ENCODE measurements around the gene SZT2.

SZT2 gene

GRCh38 chr1:43441894-43442637, 52.4 kb downstream of the SZT2 start:
- no peak for DNase-seq (ENCODE audit: low read depth)

- DNase-seq (ENCODE audit: low read depth) = no peak
Observed at GRCh38 chr1:43442756-43443155, 53.1 kb downstream of the SZT2 start.

GRCh38 chr1:43443197-43443946, 53.7 kb downstream of the SZT2 start:
- no peak for DNase-seq (ENCODE audit: low read depth)

- no peak for DNase-seq (ENCODE audit: low read depth)
Observed at GRCh38 chr1:43444151-43444828, 54.6 kb downstream of the SZT2 start.

GRCh38 chr1:43444836-43445235, 55.1 kb downstream of the SZT2 start:
- no peak for DNase-seq (ENCODE audit: low read depth)

- DNase-seq (ENCODE audit: low read depth) = no peak
Observed at GRCh38 chr1:43445606-43446387, 56.1 kb downstream of the SZT2 start.

- no peak for DNase-seq (ENCODE audit: low read depth)
Observed at GRCh38 chr1:43446388-43446740, 56.7 kb downstream of the SZT2 start.

GRCh38 chr1:43446881-43447835, 57.5 kb downstream of the SZT2 start:
- DNase-seq (ENCODE audit: low read depth) = no peak

GRCh38 chr1:43447891-43448708, 58.4 kb downstream of the SZT2 start:
- no peak for DNase-seq (ENCODE audit: low read depth)

GRCh38 chr1:43448955-43449707, 59.4 kb downstream of the SZT2 start:
- no peak for DNase-seq (ENCODE audit: low read depth)

- DNase-seq (ENCODE audit: low read depth) = no peak
Observed at GRCh38 chr1:43449708-43450069, 60.0 kb downstream of the SZT2 start.

- DNase-seq (ENCODE audit: low read depth) = no peak
Observed at GRCh38 chr1:43450251-43450941, 60.7 kb downstream of the SZT2 start.

GRCh38 chr1:43451157-43451591, 61.5 kb downstream of the SZT2 start:
- no peak for DNase-seq (ENCODE audit: low read depth)

GRCh38 chr1:43451701-43452532, 62.2 kb downstream of the SZT2 start:
- no peak for DNase-seq (ENCODE audit: low read depth)

- DNase-seq (ENCODE audit: low read depth) = no peak
Observed at GRCh38 chr1:43452789-43453441, 63.2 kb downstream of the SZT2 start.

GRCh38 chr1:43453442-43454269, 64.0 kb downstream of the SZT2 start, which contains the start of gene HYI:
TSS of gene HYI (minus strand) at chr1:43453931. CDS start at chr1:43453793, 138 bp downstream.
- peak; percentile 50 for DNase-seq (ENCODE audit: low read depth)
